Myocyte (in vitro differentiated cells): ENCODE results near the gene METAP1. TPM values are rescaled to one million over a fixed set of nuclear protein-coding genes. Genes with fewer than 3 reads are reported as not detected.
A peak's percentile ranks its signal among the peaks of the same experiment; 100 is the strongest.
"Not testable (repeated sequence)": the region's sequence is repeated elsewhere in the genome, so short reads cannot be mapped to it uniquely, and the experiment has no call there.

ENCODE experiments used
- DNase-seq: peaks from one replicate; pipeline ENCODE4 v3.0.0-alpha.2; 2012; ENCODE audit warnings: low read depth
- total RNA-seq: library from RNA; depleted of rRNA; stranded (reverse); fragments of >200 nt; gene quantifications from 2 replicates; pipeline ENCODE4 v1.2.3, GENCODE V29; 2014

METAP1 gene
- total RNA-seq, 1 donor from 2014 or later = 44.6 TPM

- DNase-seq = no peak
Observed at GRCh38 chr4:98996765-98997068, 1.2 kb downstream of the METAP1 start.

- no peak for DNase-seq
Observed at GRCh38 chr4:98997166-98997565, 1.6 kb downstream of the METAP1 start.

GRCh38 chr4:98998551-98998950 is 3.0 kb downstream of the METAP1 start:
- no peak for DNase-seq

- DNase-seq = no peak
Observed at GRCh38 chr4:99002279-99002678, 6.8 kb downstream of the METAP1 start.

GRCh38 chr4:99008051-99008450 is 12.5 kb downstream of the METAP1 start:
- no peak for DNase-seq

- DNase-seq = no peak
Observed at GRCh38 chr4:99011910-99012309, 16.4 kb downstream of the METAP1 start.

- no peak for DNase-seq
Observed at GRCh38 chr4:99013402-99013843, 17.9 kb downstream of the METAP1 start.

- no peak for DNase-seq
Observed at GRCh38 chr4:99013884-99014523, 18.5 kb downstream of the METAP1 start.

- no peak for DNase-seq
Observed at GRCh38 chr4:99021386-99021785, 25.9 kb downstream of the METAP1 start.

- DNase-seq = no peak
Observed at GRCh38 chr4:99022566-99022965, 27.0 kb downstream of the METAP1 start.

- DNase-seq = not testable (repeated sequence)
Observed at GRCh38 chr4:99023800-99024251, 28.3 kb downstream of the METAP1 start.

- peak; percentile 3 for DNase-seq
Observed at GRCh38 chr4:99024481-99025275, 29.2 kb downstream of the METAP1 start.

- no peak for DNase-seq
Observed at GRCh38 chr4:99025506-99025905, 30.0 kb downstream of the METAP1 start.

GRCh38 chr4:99027304-99027703 is 31.8 kb downstream of the METAP1 start:
- no peak for DNase-seq

- DNase-seq = no peak
Observed at GRCh38 chr4:99028187-99028586, 32.7 kb downstream of the METAP1 start.

- no peak for DNase-seq
Observed at GRCh38 chr4:99029018-99029735, 33.7 kb downstream of the METAP1 start.

- no peak for DNase-seq
Observed at GRCh38 chr4:99029852-99030251, 34.3 kb downstream of the METAP1 start.

GRCh38 chr4:99033956-99034355 is 38.4 kb downstream of the METAP1 start:
- peak; percentile 8 for DNase-seq

- no peak for DNase-seq
Observed at GRCh38 chr4:99038213-99038612, 42.7 kb downstream of the METAP1 start.

GRCh38 chr4:99043346-99043745 is 47.8 kb downstream of the METAP1 start:
- DNase-seq = no peak

- DNase-seq = no peak
Observed at GRCh38 chr4:99047710-99048109, 52.2 kb downstream of the METAP1 start.

- no peak for DNase-seq
Observed at GRCh38 chr4:99052902-99053301, 57.4 kb downstream of the METAP1 start.
